Lower leg skin (tissue), 3 donors: Measurements from ENCODE around the gene ABHD18.

ENCODE experiments used
- CTCF ChIP-seq, 3 donors: fragments of 450-650 bp; IDR thresholded peaks; one replicate each; pipeline ENCODE4 v1.5.1; 2016; ENCODE audit warnings: antibody characterized with exemption in 3 of 3, mild to moderate bottlenecking in 3 of 3, moderate library complexity in 2 of 3
- POLR2A ChIP-seq, 2 donors: fragments of 450-650 bp; IDR thresholded peaks; one replicate each; pipeline ENCODE4 v1.6.1; 2016 to 2017; ENCODE audit warnings: antibody characterized with exemption in 2 of 2, mild to moderate bottlenecking in 1 of 2, moderate library complexity in 1 of 2

GRCh38 chr4:127930175-127930574, 35.0 kb upstream of the ABHD18 start:
- no peak for TF ChIP-seq CTCF (IDR thresholded peaks at IDR 0.05)
- TF ChIP-seq POLR2A (IDR thresholded peaks at IDR 0.05) = no peak
